GM12878 (cell line): ENCODE data around the gene MGAT3. TPM values are rescaled to one million over a fixed set of nuclear protein-coding genes. Genes with fewer than 3 reads are reported as not detected.

ENCODE experiments used
- ATAC-seq: fragments of 200-7000 bp; cut with Tn5 transposase; 3 replicates; pipeline ENCODE4 v1.9.1; 2020; ENCODE audit warnings: mild to moderate bottlenecking, moderate library complexity
- BruUV-seq: library from RNA; stranded (reverse); fragments of 400-500 nt; replicated peaks from 2 replicates; lab custom pipeline; 2021; lab: Mats Ljungman, UMichigan
- CTCF ChIA-PET: fragments of 300-600 bp; sonication (Branson Sonifier 250); formaldehyde crosslinking; extraction: SDS; loops from one replicate; lab custom pipeline; 2021; ENCODE audit warnings: inconsistent platforms; lab: Yijun Ruan, JAX
- POLR2A ChIA-PET: fragments of 350-600 bp; formaldehyde crosslinking; extraction: SDS; loops from one replicate; lab custom pipeline; 2021; ENCODE audit warnings: inconsistent platforms; lab: Charles Lee
- RAD21 ChIA-PET: fragments of 300-600 bp; sonication (Branson Sonifier 250); formaldehyde crosslinking; loops from one replicate; lab custom pipeline; 2023; ENCODE audit warnings: antibody characterized with exemption; ENCODE audit not compliant: unreplicated experiment; lab: Charles Lee
- SMC1A ChIA-PET: fragments of 300-600 bp; sonication (Branson Sonifier 250); formaldehyde crosslinking; loops from one replicate; lab custom pipeline; 2023; ENCODE audit not compliant: unreplicated experiment, uncharacterized antibody; lab: Charles Lee
- DNase-seq: peaks from one replicate; pipeline ENCODE4 v3.0.0-alpha.2; 2011; ENCODE audit warnings: low read depth, low spot score
- FAIRE-seq: peaks from 3 replicates; lab custom pipeline; 2011; peaks lifted over from hg19 to GRCh38; lab: Jason Lieb, UNC
- H2AFZ ChIP-seq: 2 replicates; pipeline ENCODE4 v1.6.0; 2011; ENCODE audit warnings: low read depth, low read length, control low read depth; ENCODE audit not compliant: control insufficient read depth
- H3K27ac ChIP-seq: 2 replicates; pipeline ENCODE4 v1.5.1; 2011; ENCODE audit warnings: control low read depth; ENCODE audit not compliant: control insufficient read depth, insufficient read depth
- H3K27me3 ChIP-seq, 2 experiments: replicated peaks in 1 of 2; 2 replicates each; pipeline versions ENCODE4 v1.6.0 to v1.6.1; 2011; ENCODE audit warnings: low read length in 1 of 2; ENCODE audit not compliant: control insufficient read depth in 2 of 2, insufficient read depth in 2 of 2
- H3K36me3 ChIP-seq, 2 experiments: 2 replicates each; pipeline ENCODE4 v1.5.1; 2011; ENCODE audit warnings: low read length in 1 of 2; ENCODE audit not compliant: control insufficient read depth in 2 of 2, insufficient read depth in 2 of 2
- H3K4me1 ChIP-seq: 2 replicates; pipeline ENCODE4 v1.6.1; 2011; ENCODE audit warnings: mild to moderate bottlenecking, low read length, moderate library complexity, mixed read lengths; ENCODE audit not compliant: control insufficient read depth, insufficient read depth
- H3K4me2 ChIP-seq: 2 replicates; pipeline ENCODE4 v1.6.0; 2011; ENCODE audit warnings: control low read depth; ENCODE audit not compliant: control insufficient read depth, insufficient read depth
- H3K4me3 ChIP-seq: fragments of 200-600 bp; sonication (generic); 2 replicates; pipeline ENCODE4 v1.5.1; 2016
- H3K79me2 ChIP-seq: 2 replicates; pipeline ENCODE4 v1.6.0; 2011; ENCODE audit warnings: low read length; ENCODE audit not compliant: control insufficient read depth, insufficient read depth
- H3K9ac ChIP-seq: 2 replicates; pipeline ENCODE4 v1.8.0; 2011; ENCODE audit warnings: low read length, control low read depth, mixed read lengths; ENCODE audit not compliant: control insufficient read depth, insufficient read depth
- H3K9me3 ChIP-seq: replicated peaks from 3 replicates; pipeline ENCODE4 v1.5.1; 2011; ENCODE audit warnings: mild to moderate bottlenecking, low read length; ENCODE audit not compliant: control insufficient read depth, insufficient read depth
- H4K20me1 ChIP-seq: 2 replicates; pipeline ENCODE4 v1.6.0; 2011; ENCODE audit not compliant: control insufficient read depth, insufficient read depth
- EED ChIP-seq: sonication (generic); IDR thresholded peaks from 2 replicates; pipeline ENCODE4 v1.6.1; 2016; ENCODE audit warnings: antibody characterized with exemption, low read depth
- EP300 ChIP-seq, 2 experiments: fragments of 150-350 bp in 1 of 2; IDR thresholded peaks; 2 replicates each; pipeline ENCODE4 v1.6.1; 2011 to 2012; ENCODE audit warnings: low read depth in 2 of 2, low read length in 2 of 2, borderline replicate concordance in 1 of 2, improper control_type of control experiment in 1 of 2, inconsistent platforms in 1 of 2; ENCODE audit not compliant: control insufficient read depth in 1 of 2
- ETV6 ChIP-seq, 2 experiments: fragments of 450-650 bp in 1 of 2; IDR thresholded peaks in 1 of 2; conservative IDR thresholded peaks in 1 of 2; 2 replicates each; pipeline ENCODE4 v1.6.1; 2014; ENCODE audit warnings: antibody characterized with exemption in 1 of 2, borderline replicate concordance in 1 of 2, low read depth in 1 of 2, mild to moderate bottlenecking in 1 of 2, moderate library complexity in 1 of 2
- FOXK2 ChIP-seq: fragments of 450-650 bp; IDR thresholded peaks from 2 replicates; pipeline ENCODE4 v1.6.1; 2017; ENCODE audit warnings: mild to moderate bottlenecking, moderate library complexity
- FOXM1 ChIP-seq: IDR thresholded peaks from 2 replicates; pipeline ENCODE4 v1.6.1; 2012; ENCODE audit warnings: low read depth, mild to moderate bottlenecking, inconsistent platforms, low read length, moderate library complexity
- GATAD2B ChIP-seq: fragments of 450-650 bp; conservative IDR thresholded peaks from 2 replicates; pipeline ENCODE4 v1.6.1; 2017; ENCODE audit warnings: low read depth, mild to moderate bottlenecking, moderate library complexity
- HSF1 ChIP-seq: fragments of 150-350 bp; IDR thresholded peaks from 2 replicates; pipeline ENCODE4 v1.6.1; 2014; ENCODE audit warnings: mild to moderate bottlenecking, low read depth, low read length
- KAT2A ChIP-seq: conservative IDR thresholded peaks from 2 replicates; pipeline ENCODE4 v1.6.1; 2011; ENCODE audit warnings: low read depth, low read length; ENCODE audit not compliant: control insufficient read depth
- MYB ChIP-seq: fragments of 150-350 bp; IDR thresholded peaks from 2 replicates; pipeline ENCODE4 v1.6.1; 2014; ENCODE audit warnings: mild to moderate bottlenecking, low read depth, low read length, borderline replicate concordance
- NBN ChIP-seq: fragments of 450-650 bp; IDR thresholded peaks from 2 replicates; pipeline ENCODE4 v1.6.1; 2016
- NFXL1 ChIP-seq: fragments of 450-650 bp; IDR thresholded peaks from 2 replicates; pipeline ENCODE4 v1.6.1; 2017; ENCODE audit warnings: antibody characterized with exemption, mild to moderate bottlenecking, borderline replicate concordance
- NFYB ChIP-seq: IDR thresholded peaks from 2 replicates; pipeline ENCODE4 v1.6.1; 2011; ENCODE audit warnings: low read depth, mild to moderate bottlenecking, low read length, improper control_type of control experiment, moderate library complexity; ENCODE audit not compliant: insufficient read depth
- PBX3 ChIP-seq: IDR thresholded peaks from 2 replicates; pipeline ENCODE4 v1.6.1; 2011; ENCODE audit warnings: mild to moderate bottlenecking, low read depth, low read length, moderate library complexity; ENCODE audit not compliant: insufficient replicate concordance
- RAD21 ChIP-seq: IDR thresholded peaks from 2 replicates; pipeline ENCODE4 v1.6.1; 2011; ENCODE audit warnings: mild to moderate bottlenecking, low read depth, low read length, moderate library complexity; ENCODE audit not compliant: insufficient read depth
- SP1 ChIP-seq: IDR thresholded peaks from one replicate; pipeline ENCODE4 v1.6.1; 2011; ENCODE audit warnings: low read depth, low read length
- SPI1 ChIP-seq: IDR thresholded peaks from 2 replicates; pipeline ENCODE4 v1.6.1; 2011; ENCODE audit warnings: low read depth, mild to moderate bottlenecking, low read length, moderate library complexity, borderline replicate concordance; ENCODE audit not compliant: insufficient read depth
- TARDBP ChIP-seq: IDR thresholded peaks from 2 replicates; pipeline ENCODE4 v1.6.1; 2016; ENCODE audit warnings: borderline replicate concordance
- YBX1 ChIP-seq: fragments of 450-650 bp; IDR thresholded peaks from 2 replicates; pipeline ENCODE4 v1.6.1; 2016; ENCODE audit warnings: antibody characterized with exemption
- ZBTB4 ChIP-seq: fragments of 450-650 bp; formaldehyde crosslinking; IDR thresholded peaks from 2 replicates; pipeline ENCODE4 v1.4.0; 2022; ENCODE audit warnings: mild to moderate bottlenecking, moderate library complexity
- ZNF384 ChIP-seq: IDR thresholded peaks from 2 replicates; pipeline ENCODE4 v1.6.1; 2012; ENCODE audit warnings: low read depth, mild to moderate bottlenecking, low read length, improper control_type of control experiment, borderline replicate concordance
- WGBS: methylation state at CpG from one replicate; pipeline ENCODE4 v1.1.6; 2016; ENCODE audit warnings: low lambda C conversion rate; ENCODE audit not compliant: insufficient replicate concordance, insufficient coverage; ENCODE audit errors: missing lambda C conversion rate; 5-methylcytosine and 5-hydroxymethylcytosine counted together
- in situ Hi-C: fragments of 300-500 bp; cut with MboI; formaldehyde crosslinking; loops from 9 replicates; pipeline ENCODE4 v1.14.3; 2018; ENCODE audit warnings: mixed read lengths
- intact Hi-C: fragments of 100-400 bp; cut with micrococcal nuclease; formaldehyde crosslinking; loops from one replicate; pipeline ENCODE4 v1.14.2; 2022; ENCODE audit not compliant: unreplicated experiment
- polyA plus RNA-seq, 11 experiments: library from polyadenylated mRNA; depleted of rRNA in 4 of 11; unstranded in 6 of 11; stranded (reverse) in 5 of 11; fragments of >200 nt; fragmentation: Nextera tagmentation in 4 of 11; fragmentation: Illumina TruSeq in 1 of 11; extraction: Ambion mirVana in 4 of 11; extraction: Trizol in 1 of 11; gene quantifications; 1 replicate in 1 of 11; 2 replicates in 10 of 11; pipeline versions ENCODE4 v1.2.1 to v1.2.3, GENCODE V29; 2011 to 2016; ENCODE audit warnings: inconsistent platforms in 2 of 11, missing spikeins in 2 of 11, low read depth in 1 of 11
- total RNA-seq, 4 experiments: library from RNA; depleted of rRNA in 3 of 4; stranded (reverse); fragments of >200 nt in 3 of 4; fragmentation: Illumina TruSeq in 1 of 4; extraction: Trizol in 1 of 4; gene quantifications; 2 replicates each; pipeline versions ENCODE4 v1.2.1 to v1.2.3, GENCODE V29; 2013 to 2021

Gene MGAT3
- total and polyA plus RNA-seq, 10 of the 15 experiments (the other 5 are each of a cell fraction or from before 2014, with no cell fraction given): 0.32 to 40.2 (median 11.9) TPM

GRCh38 chr22:39469326-39469680 is 12.5 kb downstream of the MGAT3 start:
- ChIA-PET CTCF (no interaction called here), SMC1A (interaction anchor here (0.9 to 2.3 kb wide), 2 partner anchors 17 to 23 kb away, joined by 3 to 7 read pairs; no protein-coding TSS in a partner anchor), POLR2A (interaction anchor here (1.0 to 1.4 kb wide), 2 partner anchors 10 to 29 kb away, joined by 3 to 6 read pairs; no protein-coding TSS in a partner anchor), RAD21 (interaction anchor here (0.7 to 1.4 kb wide), 2 partner anchors 32 to 70 kb away, joined by 3 read pairs; partner anchors contain the start of gene TAB1)
- no peak overlapping the region for H3K27ac ChIP-seq
- intact Hi-C loops: no loop called here
- no peak overlapping the region for H2AFZ ChIP-seq
- H3K4me3 ChIP-seq: no peak overlapping the region
- peaks cover 7 to 19% of the 10 kb centered on the region in 2 experiments; a peak in 3 of 4 replicates for H3K36me3 ChIP-seq
- no TSS peak for BruUV-seq
- no peaks in the 10 kb centered on the region for H3K27me3 ChIP-seq
- DNase-seq (no peak), FAIRE-seq (no peak)
- WGBS: 96% methylated on average over 6 of the region's 6 CpGs
- peaks cover 71% of the 10 kb centered on the region for H3K79me2 ChIP-seq
- in situ Hi-C loops: no loop called here
- no peak overlapping the region for H3K4me2 ChIP-seq
- no peaks in the 10 kb centered on the region for H3K9me3 ChIP-seq
- TF ChIP-seq NFYB: no peak
- no peak for TF ChIP-seq SPI1
- TF ChIP-seq ETV6 (conservative IDR thresholded peaks at IDR 0.05 in 1 of 2, IDR thresholded peaks at IDR 0.05 in 1 of 2; ENCODE audit: borderline replicate concordance in 1 of 2, low read depth in 1 of 2): no peak
- TF ChIP-seq NBN: no peak
- no peak for TF ChIP-seq KAT2A
- no peak for TF ChIP-seq YBX1
- TF ChIP-seq FOXK2: no peak
- no peak for TF ChIP-seq TARDBP
- no peak for TF ChIP-seq ZBTB4 (CRISPR knock-in tag)
- TF ChIP-seq HSF1: no peak
- no peak for TF ChIP-seq SP1
- no peak for TF ChIP-seq MYB
- TF ChIP-seq RAD21: no peak
- TF ChIP-seq PBX3: no peak
- no peak for TF ChIP-seq ZNF384
- TF ChIP-seq GATAD2B: no peak
- no peak for TF ChIP-seq EP300 (IDR thresholded peaks at IDR 0.05; ENCODE audit: borderline replicate concordance in 1 of 2, control insufficient read depth in 1 of 2, low read depth in 2 of 2, low read length in 2 of 2)
- no peak for TF ChIP-seq FOXM1
- no peak for TF ChIP-seq NFXL1
- no peak for TF ChIP-seq EED
- TF ChIP-seq, all 136 proteins: peak for 0
- no peak for ATAC-seq
- Histone ChIP-seq H4K20me1 (no peaks in the 10 kb centered on the region; the same call in 1 of the 2 replicates), H3K9ac (no peak overlapping the region), H3K4me1 (peaks cover 64% of the 10 kb centered on the region)
